22Rv1 (cell line): ENCODE data around the gene ZNF43.
A peak's percentile ranks its signal among the peaks of the same experiment; 100 is the strongest.
"Not testable (repeated sequence)": the region's sequence is repeated elsewhere in the genome, so short reads cannot be mapped to it uniquely, and the experiment has no call there.

Experiments used
- H3K27ac ChIP-seq: fragments of 450-650 bp; 2 replicates; pipeline ENCODE4 v1.5.1; 2017
- CTCF ChIP-seq: fragments of 450-650 bp; IDR thresholded peaks from 2 replicates; pipeline ENCODE4 v1.5.1; 2017; ENCODE audit warnings: mild to moderate bottlenecking
- ZFX ChIP-seq: fragments of 450-650 bp; IDR thresholded peaks from 2 replicates; pipeline ENCODE4 v1.6.1; 2017; ENCODE audit warnings: antibody characterized with exemption, borderline replicate concordance

ZNF43 gene

GRCh38 chr19:21838646-21839045 is 2.7 kb upstream of the ZNF43 start:
- TF ChIP-seq CTCF (no peak), ZFX (no peak)
- no peak overlapping the region for H3K27ac ChIP-seq

GRCh38 chr19:21835429-21835809 is 563 bp downstream of the ZNF43 start:
- peak overlapping the region; percentile 96 for H3K27ac ChIP-seq
- TF ChIP-seq CTCF (no peak), ZFX (no peak)

GRCh38 chr19:21833733-21834132 is 2.2 kb downstream of the ZNF43 start:
- no peak for TF ChIP-seq ZFX
- TF ChIP-seq CTCF, result no peak
- H3K27ac ChIP-seq, result no peak overlapping the region

- TF ChIP-seq CTCF, result no peak
- no peak for TF ChIP-seq ZFX
- H3K27ac ChIP-seq, result no peak overlapping the region
Measured at GRCh38 chr19:21824679-21825078, 11.3 kb downstream of the ZNF43 start.

- H3K27ac ChIP-seq, result no peak overlapping the region
- TF ChIP-seq ZFX (no peak), CTCF (no peak)
Measured at GRCh38 chr19:21823224-21823623, 12.8 kb downstream of the ZNF43 start.

GRCh38 chr19:21812448-21812847 is 23.5 kb downstream of the ZNF43 start:
- H3K27ac ChIP-seq, result no peak overlapping the region
- TF ChIP-seq CTCF, result no peak
- TF ChIP-seq ZFX, result no peak

GRCh38 chr19:21808400-21809000 is 27.5 kb downstream of the ZNF43 start:
- H3K27ac ChIP-seq, result not testable (repeated sequence)

- no peak for TF ChIP-seq ZFX
- TF ChIP-seq CTCF, result no peak
- no peak overlapping the region for H3K27ac ChIP-seq
Measured at GRCh38 chr19:21789466-21790085, 46.4 kb downstream of the ZNF43 start.
